Heart left ventricle (tissue), 13 donors: ENCODE data around the gene TOMM40L.

Experiments
- CTCF ChIP-seq, 12 donors: fragments of 200-600 bp; sonication (generic) in 4 of 12; IDR thresholded peaks; one replicate each; pipeline versions ENCODE4 v1.5.0 to v1.8.0; 2018 to 2022; ENCODE audit warnings: antibody characterized with exemption in 12 of 12, mild to moderate bottlenecking in 5 of 12
- POLR2A ChIP-seq, 2 donors: fragments of 450-650 bp; IDR thresholded peaks; one replicate each; pipeline ENCODE4 v1.6.1; 2017; ENCODE audit warnings: antibody characterized with exemption in 2 of 2, mild to moderate bottlenecking in 2 of 2, moderate library complexity in 2 of 2
- donor health status: ischemic (EF 13 %, LVEDD 7.1; RV severe dilation, severe dysfunction).
- donor health status: DM: no; HTN: yes; CAD: no.
- donor health status: DM: no; HTN: no; CAD: no.
- donor health status: ischemic (EF 25% LVEDD 6.9; RV normal size, moderate dysfunction).
- donor health status: ischemic (EF 25% LVEDD 5.7; RV mildly dilated, moderate dysfunction).
- donor health status: ischemic (EF 35%, LVEDD 5.7; RV mildly dilated, moderate dysfunction).
- donor health status: nonischemic (EF 11% LVEDD 7.7; RV severe dilation, severe dysfunction).
- donor health status: DM: yes; HTN: yes; CAD: no.
- donor health status: PGD.
- donor health status: ischemic (EF 29% LVEDD 5.4; RV normal size, mild dysfunction).
- donor health status: nonischemic (EF 23%, LVEDD 6.1; RV moderate dilation, normal function).

DNA sequence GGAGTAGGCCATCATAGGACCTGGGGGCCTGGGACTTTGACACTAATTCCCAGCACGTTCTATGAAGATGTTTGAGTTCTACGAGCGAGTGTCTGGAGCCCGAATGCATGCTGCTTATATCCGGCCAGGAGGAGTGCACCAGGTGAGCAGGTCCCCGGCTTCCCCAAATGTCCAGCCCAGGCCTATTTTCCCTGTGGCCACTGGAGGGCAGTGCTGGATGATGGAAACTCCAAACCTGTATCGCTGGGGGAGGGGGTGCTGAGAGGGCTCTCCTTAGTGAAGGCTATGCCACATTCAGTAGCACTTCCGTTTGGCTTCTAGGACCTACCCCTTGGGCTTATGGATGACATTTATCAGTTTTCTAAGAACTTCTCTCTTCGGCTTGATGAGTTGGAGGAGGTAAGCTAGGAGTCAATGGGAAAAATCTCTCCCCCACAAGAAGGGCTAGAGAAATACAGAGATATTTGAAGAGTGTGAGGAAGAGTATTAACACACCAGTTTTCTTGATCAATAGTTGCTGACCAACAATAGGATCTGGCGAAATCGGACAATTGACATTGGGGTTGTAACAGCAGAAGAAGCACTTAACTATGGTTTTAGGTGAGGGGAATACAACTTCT lies 16.0 kb upstream of the TOMM40L start:
- TF ChIP-seq CTCF (IDR thresholded peaks at IDR 0.05) (peak; percentile 76 to 91 (median 87)), POLR2A (IDR thresholded peaks at IDR 0.05) (peak in 1 of 2 donors; percentile 13)
